HG03025 (cell line): Measurements from ENCODE around the gene ADRM1.

ENCODE experiments used
- ATAC-seq: cut with Tn5 transposase; IDR thresholded peaks from one replicate; pipeline ENCODE4 v1.9.1; 2021; ENCODE audit warnings: mild to moderate bottlenecking, moderate library complexity; ENCODE audit not compliant: unreplicated experiment, low FRiP score

Gene ADRM1

GRCh38 chr20:62297449-62298227 is 5.2 kb upstream of the ADRM1 start:
- no peak for ATAC-seq

GRCh38 chr20:62298577-62299249 is 4.1 kb upstream of the ADRM1 start:
- no peak for ATAC-seq

- ATAC-seq = no peak
Observed at GRCh38 chr20:62299666-62300236, 3.0 kb upstream of the ADRM1 start.

GRCh38 chr20:62300319-62300718 is 2.5 kb upstream of the ADRM1 start:
- no peak for ATAC-seq

GRCh38 chr20:62301111-62301668 is 1.6 kb upstream of the ADRM1 start:
- ATAC-seq = no peak

GRCh38 chr20:62301773-62302340 is 940 bp upstream of the ADRM1 start:
- peak; percentile 31 for ATAC-seq

- no peak for ATAC-seq
Observed at GRCh38 chr20:62303062-62303339, 204 bp downstream of the ADRM1 start.

GRCh38 chr20:62303340-62304226 is 786 bp downstream of the ADRM1 start:
- no peak for ATAC-seq

GRCh38 chr20:62304331-62305148 is 1.7 kb downstream of the ADRM1 start:
- ATAC-seq = no peak

- ATAC-seq = no peak
Observed at GRCh38 chr20:62305149-62305764, 2.5 kb downstream of the ADRM1 start.

- ATAC-seq = no peak
Observed at GRCh38 chr20:62305765-62306413, 3.1 kb downstream of the ADRM1 start.

- no peak for ATAC-seq
Observed at GRCh38 chr20:62306414-62307187, 3.8 kb downstream of the ADRM1 start.

- ATAC-seq = no peak
Observed at GRCh38 chr20:62307226-62308101, 4.7 kb downstream of the ADRM1 start.

- no peak for ATAC-seq
Observed at GRCh38 chr20:62308102-62308822, 5.5 kb downstream of the ADRM1 start.

GRCh38 chr20:62309198-62309944 is 6.6 kb downstream of the ADRM1 start:
- no peak for ATAC-seq
